GM19468 (cell line): ENCODE results near the gene KIAA1958.

Experiments
- ATAC-seq: cut with Tn5 transposase; IDR thresholded peaks from one replicate; pipeline ENCODE4 v1.9.1; 2021; ENCODE audit warnings: mild to moderate bottlenecking, moderate library complexity, moderate number of reproducible peaks; ENCODE audit not compliant: unreplicated experiment; ENCODE audit errors: extremely low read depth

Gene KIAA1958, protein sequence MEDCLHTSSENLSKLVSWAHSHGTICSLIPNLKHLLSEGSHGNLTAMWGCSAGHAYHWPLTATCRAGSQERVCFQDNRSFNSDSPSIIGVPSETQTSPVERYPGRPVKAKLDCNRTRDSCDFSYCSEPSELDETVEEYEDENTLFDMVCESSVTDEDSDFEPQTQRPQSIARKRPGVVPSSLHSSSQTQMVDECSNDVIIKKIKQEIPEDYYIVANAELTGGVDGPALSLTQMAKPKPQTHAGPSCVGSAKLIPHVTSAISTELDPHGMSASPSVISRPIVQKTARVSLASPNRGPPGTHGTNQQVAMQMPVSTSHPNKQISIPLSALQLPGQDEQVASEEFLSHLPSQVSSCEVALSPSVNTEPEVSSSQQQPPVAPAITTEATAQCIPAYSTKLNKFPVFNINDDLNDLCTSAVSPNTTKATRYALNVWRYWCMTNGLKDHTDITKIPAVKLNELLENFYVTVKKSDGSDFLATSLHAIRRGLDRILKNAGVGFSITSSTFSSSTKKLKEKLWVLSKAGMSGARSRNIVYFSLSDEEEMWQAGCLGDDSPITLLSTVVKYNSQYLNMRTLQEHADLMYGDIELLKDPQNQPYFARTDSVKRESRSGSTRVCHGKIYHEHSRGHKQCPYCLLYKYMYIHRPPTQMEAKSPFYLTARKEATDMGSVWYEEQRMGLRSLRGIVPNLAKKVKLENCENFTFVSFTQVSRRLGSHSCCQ

DNA sequence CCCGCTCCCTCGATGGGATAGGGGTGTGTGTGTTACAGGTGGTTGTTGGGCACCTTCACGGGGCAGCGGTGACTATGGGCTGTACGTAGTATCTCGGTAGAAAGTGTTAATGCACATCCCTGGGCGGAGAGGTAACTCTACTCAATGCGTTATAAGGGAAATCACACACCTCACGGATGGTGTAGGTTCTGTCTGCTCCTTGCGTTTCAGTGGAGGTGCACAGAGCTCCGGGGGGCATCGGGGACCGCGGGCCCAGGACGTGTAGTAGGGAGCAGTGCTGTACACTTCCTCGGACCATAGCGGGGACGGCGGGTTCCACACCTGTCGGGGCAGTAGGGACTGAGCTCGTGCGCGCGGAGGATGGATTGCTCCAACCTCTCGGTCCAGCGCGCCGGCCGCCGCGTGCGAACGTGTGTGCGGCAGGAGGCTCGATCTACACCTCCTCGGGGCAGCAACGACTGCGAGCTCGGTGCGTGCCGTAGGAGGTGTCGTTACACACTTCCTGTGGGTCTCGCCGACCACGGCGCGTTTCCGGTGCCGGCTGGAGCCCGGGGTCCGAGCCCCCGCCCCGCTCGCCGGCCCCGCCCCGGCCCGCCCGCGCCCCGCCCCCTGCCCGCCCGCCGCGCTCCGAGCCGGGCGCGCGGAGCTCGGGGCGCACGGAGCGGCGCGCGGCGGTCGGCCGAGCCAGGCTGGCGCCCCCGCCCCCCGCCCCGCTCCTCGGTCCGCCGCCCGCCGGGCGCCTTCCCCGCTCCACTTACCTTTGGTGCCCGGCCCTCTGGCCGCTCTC is at the start of gene KIAA1958:
TSS of gene KIAA1958 (plus strand) at position 607 of the 787 bp plus-strand sequence. CDS start 87,254 bp downstream, outside the sequence.
- ATAC-seq = peak; percentile 87

DNA sequence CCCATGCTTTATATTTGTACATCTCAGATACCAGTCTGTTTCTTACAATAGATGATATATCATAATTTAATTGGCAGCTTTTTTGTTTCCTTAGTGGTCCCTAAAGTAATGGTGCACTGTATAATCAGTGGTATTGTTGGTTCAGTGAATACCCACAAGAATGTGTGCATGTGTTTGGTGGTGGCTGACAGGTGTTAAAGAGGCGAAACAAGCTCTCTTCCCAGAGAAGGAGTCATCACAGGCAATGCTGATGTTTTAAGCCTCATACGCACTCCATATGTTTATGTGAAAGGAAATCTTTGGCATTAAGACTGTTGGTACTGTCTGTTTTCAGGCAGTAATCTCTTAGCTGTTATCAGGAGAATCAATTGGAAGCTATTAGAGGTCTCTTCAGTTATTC is 49.2 kb upstream of the KIAA1958 start:
- no peak for ATAC-seq

GRCh38 chr9:112439171-112439570 is 47.5 kb upstream of the KIAA1958 start:
- ATAC-seq = no peak

- ATAC-seq = no peak
These were observed 46.8 kb upstream of the KIAA1958 start for GRCh38 chr9:112439825-112440224.

DNA sequence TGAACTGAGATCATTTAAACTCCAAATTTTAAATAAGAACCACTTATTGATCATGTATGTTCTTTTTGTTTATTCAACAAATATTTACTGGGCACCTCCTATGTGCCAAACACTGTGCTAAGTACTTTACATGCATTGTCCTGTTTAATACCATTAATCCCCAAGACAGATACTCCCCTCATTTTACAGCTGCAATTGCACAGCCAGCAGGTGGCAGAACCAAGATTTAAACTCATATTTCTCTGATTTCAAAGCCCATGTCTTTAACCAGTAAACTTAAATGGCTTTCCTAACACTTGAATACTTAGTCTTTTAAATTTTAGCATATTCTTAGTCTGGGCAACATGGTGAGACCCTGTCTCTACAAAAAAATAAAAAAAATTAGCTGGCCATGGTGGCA is 43.4 kb upstream of the KIAA1958 start:
- no peak for ATAC-seq

DNA sequence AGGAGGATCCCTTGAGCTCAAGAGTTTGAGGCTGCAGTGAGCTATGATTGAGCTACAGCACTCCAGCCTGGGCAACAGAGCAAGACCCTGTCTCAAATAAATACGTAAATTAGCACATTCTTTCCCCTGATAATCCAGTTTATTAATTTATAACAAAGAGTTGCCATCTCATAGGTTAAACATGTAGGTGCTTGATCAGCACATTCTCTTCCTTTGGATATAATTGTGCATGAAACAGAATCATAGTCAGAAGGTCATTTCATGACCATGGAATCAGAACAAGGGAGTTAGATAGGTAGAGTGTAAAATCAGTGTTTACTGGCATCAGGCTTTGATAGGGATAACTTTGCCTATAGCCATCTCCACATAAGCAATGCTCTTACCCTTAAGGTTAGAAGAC is 43.0 kb upstream of the KIAA1958 start:
- ATAC-seq = no peak

- ATAC-seq = no peak
These were observed 41.4 kb upstream of the KIAA1958 start for GRCh38 chr9:112445196-112445595.

DNA sequence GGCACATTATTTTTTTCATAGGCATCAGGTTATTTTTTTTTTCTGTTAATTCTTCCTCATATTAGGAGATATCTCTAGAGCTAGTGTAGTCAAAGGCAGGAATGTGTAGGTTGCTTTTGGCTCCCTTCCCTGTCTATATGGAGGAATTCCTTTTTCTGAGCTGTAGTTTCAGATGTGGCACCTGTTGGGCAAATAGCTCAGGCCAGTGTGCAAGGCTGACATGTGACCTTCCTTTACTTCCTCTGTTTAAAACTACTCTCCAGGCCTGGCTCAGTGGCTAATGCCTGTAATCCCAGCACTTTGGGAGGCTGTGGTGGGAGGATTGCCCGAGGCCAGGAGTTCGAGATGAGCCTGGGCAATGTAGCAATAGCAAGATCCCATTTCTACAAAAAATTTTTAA is 40.5 kb upstream of the KIAA1958 start:
- no peak for ATAC-seq

- ATAC-seq = no peak
These were observed 40.1 kb upstream of the KIAA1958 start for GRCh38 chr9:112446526-112446925.

- ATAC-seq = no peak
These were observed 39.3 kb upstream of the KIAA1958 start for GRCh38 chr9:112447283-112447761.

GRCh38 chr9:112462855-112463254 is 23.8 kb upstream of the KIAA1958 start:
- ATAC-seq = no peak

DNA sequence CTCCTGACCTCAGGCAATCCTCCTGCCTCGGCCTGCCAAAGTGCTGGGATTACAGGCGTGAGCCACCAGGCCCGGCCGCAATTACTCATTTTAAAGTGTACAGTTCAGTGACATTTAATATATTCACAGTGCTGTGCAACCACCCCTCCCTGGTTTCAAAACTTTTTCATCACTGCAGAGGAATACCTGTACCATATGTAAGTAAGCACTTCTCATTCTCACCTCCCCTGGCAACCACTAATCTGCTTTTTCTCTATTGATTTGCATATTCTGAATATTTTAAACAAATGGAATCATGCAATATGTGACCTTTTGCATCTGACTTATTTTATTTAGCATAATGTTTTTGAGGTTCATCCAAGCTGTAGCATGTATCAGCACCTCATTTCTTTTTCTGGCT is 21.3 kb upstream of the KIAA1958 start:
- no peak for ATAC-seq

GRCh38 chr9:112472996-112473395 is 13.6 kb upstream of the KIAA1958 start:
- ATAC-seq = no peak

- no peak for ATAC-seq
These were observed 12.6 kb upstream of the KIAA1958 start for GRCh38 chr9:112473986-112474385.

DNA sequence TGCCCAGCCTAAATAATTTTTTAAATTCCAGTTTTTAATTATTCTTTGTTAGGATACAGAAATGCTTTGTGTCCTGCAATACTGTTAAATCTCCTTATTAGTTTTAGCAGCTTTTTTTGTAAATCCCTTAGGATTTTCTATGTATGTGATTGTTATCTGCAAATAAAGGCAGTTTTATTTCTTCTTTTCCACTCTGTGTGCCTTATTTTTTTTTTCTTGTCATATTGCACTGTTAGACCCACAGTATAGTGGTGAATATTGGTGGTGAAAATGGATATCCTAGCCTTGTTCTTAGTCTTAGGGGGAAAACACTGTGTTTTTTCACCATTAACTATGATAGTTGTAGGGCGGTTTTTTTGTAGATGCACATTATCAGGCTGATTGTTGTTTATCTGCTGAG is 11.3 kb upstream of the KIAA1958 start:
- ATAC-seq = no peak

DNA sequence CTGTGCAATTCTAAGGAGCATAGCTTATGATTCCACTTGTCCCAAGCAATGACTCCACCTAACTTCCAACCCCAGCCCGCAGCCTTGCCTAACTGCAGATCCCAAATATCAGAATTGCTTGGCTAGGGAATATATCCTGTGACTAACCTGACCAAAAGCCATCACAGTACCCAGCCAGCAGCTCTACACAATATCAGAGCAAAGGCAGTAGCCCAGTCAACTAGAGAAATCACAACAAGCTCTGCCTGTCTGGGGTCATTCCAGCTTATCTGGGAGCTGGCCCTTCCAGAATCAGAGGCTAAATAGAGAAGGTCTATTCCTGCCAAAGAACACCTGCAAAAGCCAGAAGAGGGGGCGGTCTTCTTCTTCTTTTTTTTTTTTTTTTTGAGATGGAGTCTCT is 9.3 kb upstream of the KIAA1958 start:
- ATAC-seq = no peak

DNA sequence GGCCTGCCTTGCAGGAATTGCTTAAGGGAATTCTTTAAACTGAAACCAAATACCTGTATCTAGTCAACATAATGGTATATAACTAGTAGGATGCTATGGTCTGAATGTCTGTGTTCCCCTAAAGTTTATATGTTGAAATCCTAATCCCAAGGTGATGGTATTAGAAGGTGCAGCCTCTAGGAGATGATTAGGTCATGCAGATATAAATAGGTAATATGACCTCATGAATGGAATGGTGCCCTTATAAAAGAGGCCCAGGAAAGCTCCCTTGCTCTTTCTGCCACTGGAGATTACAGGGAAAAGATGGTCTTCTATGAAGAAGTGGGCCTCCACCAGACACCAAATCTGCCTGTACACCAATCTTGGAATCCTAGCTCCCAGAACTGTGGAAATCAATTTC is 7.4 kb upstream of the KIAA1958 start:
- no peak for ATAC-seq

- no peak for ATAC-seq
These were observed 2.0 kb upstream of the KIAA1958 start for GRCh38 chr9:112484607-112485006.

- ATAC-seq = no peak
These were observed 1.1 kb upstream of the KIAA1958 start for GRCh38 chr9:112485574-112485973.

GRCh38 chr9:112487008-112487798 is 576 bp downstream of the KIAA1958 start:
- peak; percentile 12 for ATAC-seq
